ENCODE data around the gene LRP5. TPM values are rescaled to one million over a fixed set of nuclear protein-coding genes. Genes with fewer than 3 reads are reported as not detected.

The LRP5 gene
- total RNA-seq, 1 donor from 2014 or later, result 55.8 TPM

GRCh38 chr11:68345776-68346461 lies 33.5 kb downstream of the LRP5 start:
- no peak for DNase-seq (ENCODE audit: low read depth in 2 of 2)

- no peak for DNase-seq (ENCODE audit: low read depth in 2 of 2)
Observed at GRCh38 chr11:68346462-68346790, 34.0 kb downstream of the LRP5 start.

GRCh38 chr11:68347345-68347744 lies 35.0 kb downstream of the LRP5 start:
- DNase-seq (ENCODE audit: low read depth in 2 of 2), result no peak

- no peak for DNase-seq (ENCODE audit: low read depth in 2 of 2)
Observed at GRCh38 chr11:68347841-68348240, 35.5 kb downstream of the LRP5 start.

GRCh38 chr11:68349461-68350249 lies 37.3 kb downstream of the LRP5 start:
- no peak for DNase-seq (ENCODE audit: low read depth in 2 of 2)

- no peak for DNase-seq (ENCODE audit: low read depth in 2 of 2)
Observed at GRCh38 chr11:68350759-68351449, 38.5 kb downstream of the LRP5 start.

- DNase-seq (ENCODE audit: low read depth in 2 of 2), result no peak
Observed at GRCh38 chr11:68351450-68352275, 39.3 kb downstream of the LRP5 start.

- no peak for DNase-seq (ENCODE audit: low read depth in 2 of 2)
Observed at GRCh38 chr11:68352591-68352990, 40.2 kb downstream of the LRP5 start.

- DNase-seq (ENCODE audit: low read depth in 2 of 2), result no peak
Observed at GRCh38 chr11:68353118-68353517, 40.7 kb downstream of the LRP5 start.

- no peak for DNase-seq (ENCODE audit: low read depth in 2 of 2)
Observed at GRCh38 chr11:68353669-68354068, 41.3 kb downstream of the LRP5 start.

- DNase-seq (ENCODE audit: low read depth in 2 of 2), result peak in 1 of 2 donors; percentile 78
Observed at GRCh38 chr11:68354148-68354872, 41.9 kb downstream of the LRP5 start.

- no peak for DNase-seq (ENCODE audit: low read depth in 2 of 2)
Observed at GRCh38 chr11:68355471-68355870, 43.1 kb downstream of the LRP5 start.

- no peak for DNase-seq (ENCODE audit: low read depth in 2 of 2)
Observed at GRCh38 chr11:68357568-68357967, 45.2 kb downstream of the LRP5 start.

GRCh38 chr11:68358416-68358815 lies 46.0 kb downstream of the LRP5 start:
- peak; percentile 48 to 58 for DNase-seq (ENCODE audit: low read depth in 2 of 2)

GRCh38 chr11:68361702-68362101 lies 49.3 kb downstream of the LRP5 start:
- no peak for DNase-seq (ENCODE audit: low read depth in 2 of 2)

GRCh38 chr11:68362801-68363379 lies 50.5 kb downstream of the LRP5 start:
- no peak for DNase-seq (ENCODE audit: low read depth in 2 of 2)

GRCh38 chr11:68363776-68364175 lies 51.4 kb downstream of the LRP5 start:
- no peak for DNase-seq (ENCODE audit: low read depth in 2 of 2)

- no peak for DNase-seq (ENCODE audit: low read depth in 2 of 2)
Observed at GRCh38 chr11:68364581-68364980, 52.2 kb downstream of the LRP5 start.

- DNase-seq (ENCODE audit: low read depth in 2 of 2), result no peak
Observed at GRCh38 chr11:68365943-68366435, 53.6 kb downstream of the LRP5 start.

GRCh38 chr11:68367252-68367651 lies 54.9 kb downstream of the LRP5 start:
- DNase-seq (ENCODE audit: low read depth in 2 of 2), result no peak

Measured in dermis microvascular lymphatic vessel endothelial cell (primary cell).